Measurements from ENCODE around the gene MACROD2.

- TF ChIP-seq CTCF (conservative IDR thresholded peaks at IDR 0.05; ENCODE audit: low read depth in 2 of 2) (no peak), EZH2 (IDR thresholded peaks at IDR 0.05; ENCODE audit: low read depth, unreplicated experiment) (no peak), CREB1 (CRISPR knock-in tag; IDR thresholded peaks at IDR 0.05; ENCODE audit: low read depth) (no peak), POLR2AphosphoS5 (IDR thresholded peaks at IDR 0.05; ENCODE audit: low read depth) (no peak), ETS1 (IDR thresholded peaks at IDR 0.05) (no peak), EZH2phosphoT487 (IDR thresholded peaks at IDR 0.05; ENCODE audit: unreplicated experiment) (no peak), REST (IDR thresholded peaks at IDR 0.05; ENCODE audit: unreplicated experiment) (no peak)
Observed at GRCh38 chr20:15582146-15582760, 1586.9 kb downstream of the MACROD2 start.

All from GM23338 (cell line).